GM11168 (cell line): Measurements from ENCODE around the gene TPD52L2.

Experiments used
- in situ Hi-C: fragments of 300-500 bp; cut with MboI; formaldehyde crosslinking; loops from one replicate; pipeline ENCODE4 v1.12.0; 2022; ENCODE audit warnings: low sequenced_read_pairs; ENCODE audit not compliant: unreplicated experiment

TPD52L2 gene

DNA sequence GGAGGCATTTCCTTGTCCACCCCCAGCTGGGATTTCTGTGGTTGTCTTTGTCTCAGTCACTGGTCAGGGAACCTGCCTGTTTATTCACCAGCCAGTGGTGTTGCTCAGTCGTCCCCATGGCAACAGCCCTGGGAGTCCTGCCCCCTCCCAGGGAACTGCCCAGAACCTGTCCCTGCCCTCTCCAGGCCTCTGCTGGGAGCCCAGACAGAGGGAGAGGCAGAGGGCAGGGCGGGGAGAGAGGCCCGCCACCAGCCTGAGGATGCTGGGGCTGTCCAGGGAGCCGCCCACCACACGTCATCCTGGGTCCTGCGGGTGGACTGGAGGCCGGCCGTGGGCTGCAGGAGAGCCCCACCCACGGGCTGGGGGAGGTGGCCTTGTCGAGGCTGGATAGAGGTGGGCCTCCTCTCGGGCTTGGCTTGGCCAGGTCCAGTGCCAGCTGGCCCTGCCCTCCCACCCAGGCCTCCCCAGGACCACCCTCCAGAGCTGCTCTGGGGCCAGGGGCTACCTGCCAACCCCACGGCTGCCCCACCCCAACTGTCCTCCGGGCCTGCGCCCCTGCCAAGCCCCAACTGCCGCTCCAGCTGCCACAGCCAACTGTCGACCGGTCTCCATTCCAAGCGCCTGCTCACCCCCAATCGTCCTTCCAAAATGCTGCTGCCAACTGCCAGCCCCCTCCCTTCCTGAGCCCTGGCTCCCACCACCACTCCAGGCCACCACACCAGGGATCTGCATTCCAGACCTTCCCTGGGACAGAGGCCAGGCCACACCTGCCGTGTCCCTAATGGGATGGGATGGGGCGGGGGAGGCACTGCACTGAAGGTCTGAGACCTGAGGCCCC lies 29.8 kb upstream of the TPD52L2 start:
- in situ Hi-C loops, result no loop called here

DNA sequence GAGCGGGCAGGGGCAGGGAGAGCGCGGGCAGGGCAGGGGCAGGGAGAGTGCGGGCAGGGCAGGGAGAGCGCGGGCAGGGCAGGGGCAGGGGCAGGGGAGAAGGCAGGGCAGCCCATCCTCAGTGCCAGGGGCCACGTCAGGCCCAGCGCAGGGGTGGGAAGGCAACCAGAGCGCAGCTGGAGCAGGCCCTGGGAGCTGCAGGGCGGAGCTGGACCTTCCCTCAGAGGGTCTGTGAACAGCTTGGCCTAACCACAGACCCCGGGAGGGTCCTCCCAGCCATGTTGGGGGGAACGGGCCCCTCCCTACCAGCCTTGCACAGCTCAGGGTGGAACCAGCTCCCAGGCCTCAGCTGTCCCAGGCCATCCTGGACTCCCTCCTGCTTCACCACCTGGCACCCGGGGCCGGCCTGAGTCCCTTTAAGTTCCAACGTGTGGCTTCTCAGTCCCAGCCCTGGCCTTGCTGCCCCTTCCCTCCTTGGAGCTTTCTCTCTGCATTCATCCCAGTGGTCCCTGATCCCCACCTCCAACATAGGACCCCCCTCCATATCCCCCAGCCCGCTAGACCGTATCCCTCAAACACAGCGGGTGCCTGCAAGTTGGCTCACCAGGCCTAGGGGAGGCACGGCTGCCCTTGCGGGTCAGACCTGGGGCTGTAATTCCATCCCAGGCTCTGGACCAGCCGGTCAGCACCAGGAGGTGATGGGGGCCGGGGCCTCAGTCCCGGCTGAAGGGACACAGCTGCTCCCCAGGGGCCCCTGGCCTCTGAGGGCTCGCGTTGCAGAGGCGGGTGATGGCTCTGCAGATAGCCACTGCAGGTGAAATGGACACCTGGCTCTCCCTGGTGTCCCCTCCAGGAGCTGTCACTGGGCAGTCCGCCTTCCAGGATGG lies 28.4 kb upstream of the TPD52L2 start:
- in situ Hi-C loops, result no loop called here

DNA sequence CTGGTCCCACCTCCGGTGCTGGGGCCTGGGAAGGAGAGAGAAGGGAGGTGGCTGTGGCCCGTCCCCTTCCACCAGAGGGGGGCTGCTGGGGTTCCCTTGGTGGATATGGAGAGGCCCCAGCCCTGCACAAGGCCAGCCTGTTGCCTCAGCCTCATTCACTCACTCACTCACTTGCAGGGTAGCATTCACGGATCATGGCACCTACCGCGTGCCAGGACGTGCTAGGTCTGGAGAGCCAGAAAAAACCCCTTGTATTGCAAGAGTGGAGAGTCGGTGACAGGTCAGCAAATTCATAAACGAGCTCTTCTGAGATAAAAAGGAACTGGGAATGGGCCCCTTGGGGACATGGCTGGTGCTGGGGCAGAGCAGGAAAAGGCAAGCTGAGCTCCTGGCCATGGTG lies 27.6 kb upstream of the TPD52L2 start:
- in situ Hi-C loops, result no loop called here

DNA sequence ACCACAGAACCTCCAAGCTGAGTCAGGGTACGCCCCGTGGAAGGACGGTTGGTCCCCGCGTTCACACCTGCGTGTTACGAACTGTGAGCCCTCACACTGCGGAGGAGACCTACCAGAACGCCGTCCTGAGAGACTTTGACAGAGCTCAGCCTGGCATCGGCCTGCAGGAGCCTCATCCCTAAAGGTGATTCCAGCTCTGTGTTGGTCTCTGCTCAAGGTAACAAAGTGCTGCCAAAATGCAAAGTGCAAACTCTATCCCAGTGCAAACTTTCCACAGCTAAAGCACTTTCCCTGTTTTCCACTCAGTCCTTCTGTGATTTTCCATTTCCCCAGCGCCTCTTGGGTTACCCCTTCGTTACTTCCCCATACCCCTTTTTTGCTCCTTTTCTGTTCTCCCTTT lies 25.4 kb upstream of the TPD52L2 start:
- in situ Hi-C loops, result no loop called here

DNA sequence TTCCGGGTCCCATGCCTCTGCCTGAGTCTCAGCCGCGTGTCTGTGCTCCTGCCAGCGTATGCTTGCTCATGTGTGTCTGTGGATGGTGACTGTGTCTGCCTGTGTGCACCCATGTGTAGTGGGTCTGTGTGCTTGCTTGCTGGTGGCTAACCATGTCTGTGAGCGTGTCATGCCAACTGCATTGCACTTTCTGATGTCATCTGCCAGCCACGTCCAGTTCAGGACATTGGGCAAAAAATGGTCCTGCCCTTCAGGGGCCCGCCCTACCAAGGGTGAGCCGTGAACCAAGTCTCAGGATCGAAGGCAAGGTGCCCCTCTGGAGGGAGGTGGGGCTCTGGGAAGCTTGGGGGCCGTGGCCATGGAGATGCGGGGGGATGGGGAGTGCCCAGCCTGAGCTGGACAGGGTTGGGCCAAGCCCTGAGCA lies 24.7 kb upstream of the TPD52L2 start:
- in situ Hi-C loops, result no loop called here

DNA sequence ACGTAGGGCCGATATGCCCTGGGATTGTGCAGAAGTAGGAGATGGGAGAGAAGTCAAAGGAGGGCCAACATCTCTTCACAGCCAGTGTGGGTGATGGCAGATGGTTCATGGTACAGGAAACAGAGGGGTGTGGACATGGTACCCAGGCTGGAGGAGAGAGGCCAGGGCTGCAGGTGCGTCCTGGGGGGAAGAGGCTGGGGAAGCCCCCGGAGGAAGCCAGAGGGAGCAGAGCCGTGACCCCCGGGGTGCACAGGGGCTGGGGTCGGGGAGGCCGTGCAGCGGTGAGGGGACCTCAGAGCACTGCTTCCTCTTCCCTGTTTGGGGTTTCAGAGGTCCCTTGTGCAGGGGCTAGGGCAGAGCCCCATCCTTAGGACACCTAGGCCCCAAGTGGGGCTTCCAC lies 22.8 kb upstream of the TPD52L2 start:
- in situ Hi-C loops, result no loop called here

DNA sequence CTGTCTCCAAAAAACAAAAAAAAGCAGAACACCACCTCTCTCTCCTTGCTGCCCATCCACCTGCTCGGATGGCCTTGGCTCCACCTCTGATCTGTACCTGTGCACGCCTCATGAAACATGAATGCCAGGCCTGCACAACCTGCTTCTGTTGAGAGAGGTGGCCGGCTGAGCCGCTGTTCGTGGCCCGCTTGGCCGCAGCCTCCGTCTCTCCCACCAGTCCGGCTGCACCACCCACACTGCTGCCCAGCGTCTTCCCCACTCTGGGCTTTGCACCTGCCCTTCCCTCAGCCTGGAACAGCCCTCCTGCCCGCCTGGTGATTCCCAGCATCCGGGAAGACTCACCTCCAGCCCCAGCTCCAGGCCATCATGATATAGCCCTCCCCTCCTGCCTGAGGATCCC lies 21.8 kb upstream of the TPD52L2 start:
- in situ Hi-C loops, result no loop called here

DNA sequence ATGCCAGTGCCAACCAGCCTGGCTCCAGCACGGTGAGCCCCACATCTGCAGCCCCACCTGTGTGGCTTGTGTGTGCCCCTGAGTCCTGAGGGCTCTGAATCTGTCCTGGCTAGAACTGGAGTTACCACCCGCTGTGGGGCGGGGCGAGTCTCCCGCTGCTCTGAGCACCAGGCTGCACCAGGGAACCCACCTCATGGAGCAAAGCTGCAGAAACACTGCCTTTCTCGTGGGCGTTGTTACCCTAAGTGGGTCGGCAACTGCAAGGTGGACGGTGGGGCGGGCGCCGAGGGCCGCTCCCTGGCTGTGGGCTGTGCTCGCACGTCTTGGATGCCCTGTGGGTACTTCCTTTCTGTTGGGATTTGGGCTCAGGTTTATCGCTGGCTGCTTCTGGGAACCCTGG lies 21.3 kb upstream of the TPD52L2 start:
- in situ Hi-C loops, result no loop called here

DNA sequence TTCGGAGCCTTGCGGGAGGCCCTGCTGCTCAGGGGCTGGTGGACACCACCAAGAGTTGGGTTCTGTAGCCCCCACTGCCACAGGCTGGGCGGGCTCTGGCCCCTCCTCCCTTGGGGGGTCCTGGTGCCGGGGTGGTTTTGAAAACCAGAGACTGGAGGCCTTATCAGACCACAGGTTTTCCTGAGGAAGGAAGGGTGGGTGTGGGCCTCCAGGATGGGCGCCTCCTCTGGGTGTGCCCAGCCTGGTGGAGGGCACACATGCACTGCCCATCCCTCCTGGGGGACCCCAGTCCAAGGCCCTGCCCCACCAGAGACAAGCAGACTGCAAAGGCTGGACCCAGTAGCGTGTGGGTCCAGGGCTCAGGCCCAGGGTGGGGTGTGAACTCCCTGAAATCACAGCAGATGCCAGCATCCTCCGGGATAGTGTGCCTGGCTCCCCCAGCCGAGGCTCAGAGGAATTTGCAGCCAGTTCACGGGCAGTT lies 20.5 kb upstream of the TPD52L2 start:
- in situ Hi-C loops, result no loop called here

DNA sequence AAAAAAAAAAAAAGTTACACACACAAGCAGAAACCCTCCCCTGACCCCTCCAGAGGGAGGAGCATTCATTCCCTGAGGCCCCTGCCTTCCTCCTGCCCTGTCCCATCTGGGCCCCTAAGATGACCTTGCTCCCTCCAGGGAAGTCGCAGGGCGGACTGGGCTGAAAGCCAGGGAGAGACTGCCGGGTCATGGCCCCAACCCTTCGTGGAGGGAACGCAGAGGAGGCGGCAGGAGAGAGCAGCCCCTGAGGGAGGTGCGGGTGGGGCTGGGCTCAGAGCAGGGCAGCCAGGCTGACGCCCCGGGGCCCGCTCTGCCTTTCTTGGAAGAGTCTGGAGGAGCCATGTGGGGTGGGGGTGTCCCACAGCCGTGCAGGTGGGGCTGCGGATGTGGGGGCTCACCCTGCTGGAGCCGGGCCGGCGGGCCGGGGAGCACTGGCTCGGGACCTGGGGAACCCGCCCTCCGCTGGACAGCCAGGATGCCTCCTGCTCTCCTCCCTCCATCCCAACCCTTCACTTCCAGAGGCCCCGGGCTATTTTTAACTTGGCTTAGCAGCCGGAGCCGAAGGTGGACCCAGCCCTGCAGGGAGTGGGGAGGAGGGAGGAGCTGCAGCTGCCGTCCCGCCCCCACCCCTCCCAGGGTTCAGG lies 18.8 kb upstream of the TPD52L2 start:
- in situ Hi-C loops, result no loop called here

DNA sequence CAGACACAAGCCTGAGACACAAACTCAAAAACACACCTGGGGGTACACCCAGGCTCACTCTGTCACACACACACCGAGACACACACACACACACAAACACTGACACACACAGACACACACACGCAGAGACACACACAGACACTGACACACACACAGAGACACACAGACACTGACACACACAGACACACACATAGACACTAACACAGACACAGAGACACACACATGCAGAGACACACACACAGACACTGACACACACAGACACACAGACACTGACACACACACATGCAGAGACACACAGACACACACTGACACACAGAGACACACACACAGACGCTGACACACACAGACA lies 18.2 kb upstream of the TPD52L2 start:
- in situ Hi-C loops, result no loop called here

DNA sequence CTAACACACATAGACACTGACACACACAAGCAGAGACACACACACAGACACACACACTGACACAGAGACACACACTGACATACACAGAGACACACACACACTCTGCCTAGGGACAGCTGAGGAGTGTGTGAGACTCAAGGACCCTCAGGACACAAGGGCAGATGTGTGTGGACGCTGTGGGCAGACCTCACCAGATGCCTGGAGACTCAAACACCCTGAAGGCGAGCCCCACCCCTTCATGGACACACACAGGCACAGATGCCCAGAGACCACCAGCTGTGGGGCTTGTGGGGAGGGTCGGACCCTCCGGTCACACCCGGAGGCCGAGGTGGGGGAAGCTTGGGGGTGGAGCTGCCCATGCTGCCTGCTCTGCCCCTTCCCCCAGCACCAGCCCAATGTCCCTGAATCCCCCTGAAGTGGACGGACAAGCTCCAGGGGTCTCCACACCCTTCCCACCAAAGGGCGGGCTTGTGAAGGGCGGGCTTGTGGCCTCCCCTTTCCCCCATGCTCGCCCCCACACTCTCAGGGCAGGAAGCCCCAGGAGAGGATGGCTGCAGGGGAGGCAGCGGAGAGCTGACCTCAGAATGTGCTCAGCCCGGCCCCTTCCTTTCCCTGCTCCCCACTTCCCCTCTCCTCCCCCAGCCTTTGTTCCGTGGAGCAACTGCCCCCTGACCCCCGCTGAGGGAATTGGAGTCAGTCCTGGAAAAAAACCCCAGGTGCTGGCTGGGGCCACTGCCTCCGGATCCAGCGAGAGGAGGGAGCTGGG lies 17.6 kb upstream of the TPD52L2 start:
- in situ Hi-C loops, result no loop called here

DNA sequence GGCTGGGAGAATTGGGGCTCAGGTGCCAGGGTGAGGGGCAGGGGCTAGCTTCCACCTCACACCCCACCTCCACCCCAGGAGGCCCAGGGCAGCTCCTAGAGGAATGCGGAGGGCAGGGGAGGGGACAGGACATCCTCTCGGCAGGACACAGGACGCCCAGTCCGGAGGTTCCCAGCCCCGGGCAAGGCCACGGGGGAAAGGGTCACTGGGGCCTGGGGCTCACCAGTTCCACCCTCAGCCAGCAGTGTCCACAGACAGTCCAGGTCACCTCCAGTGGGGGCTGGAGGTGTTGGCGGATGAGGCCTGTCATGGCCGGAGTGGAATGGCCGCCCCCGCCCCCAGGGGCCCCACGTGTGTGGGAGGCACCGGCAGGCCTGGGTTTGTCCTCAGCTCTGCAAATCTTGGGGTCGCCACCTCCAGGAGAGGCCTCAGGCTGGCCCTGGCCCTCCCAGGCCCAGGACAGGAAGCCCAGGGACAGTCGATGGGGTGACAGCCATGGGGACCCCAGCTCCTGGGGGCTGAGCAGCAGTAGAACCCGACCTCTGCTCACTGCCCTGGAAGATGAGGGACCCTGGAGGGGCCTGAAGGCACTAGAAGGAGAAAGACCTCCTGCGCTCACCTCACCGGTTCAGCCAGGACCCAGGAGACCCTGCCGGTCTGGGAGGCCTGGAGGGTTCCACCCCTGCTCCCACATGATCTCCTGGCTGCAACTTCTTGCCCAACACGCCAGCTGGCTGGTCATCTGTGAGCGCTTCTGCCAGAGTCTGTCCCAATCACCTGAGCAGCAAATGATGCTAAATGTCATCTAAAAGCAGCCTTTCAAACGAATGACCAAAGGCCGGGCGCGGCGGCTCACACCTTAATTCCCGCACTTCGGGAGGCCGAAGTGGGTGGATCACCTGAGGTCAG lies 16.8 kb upstream of the TPD52L2 start:
- in situ Hi-C loops, result no loop called here

DNA sequence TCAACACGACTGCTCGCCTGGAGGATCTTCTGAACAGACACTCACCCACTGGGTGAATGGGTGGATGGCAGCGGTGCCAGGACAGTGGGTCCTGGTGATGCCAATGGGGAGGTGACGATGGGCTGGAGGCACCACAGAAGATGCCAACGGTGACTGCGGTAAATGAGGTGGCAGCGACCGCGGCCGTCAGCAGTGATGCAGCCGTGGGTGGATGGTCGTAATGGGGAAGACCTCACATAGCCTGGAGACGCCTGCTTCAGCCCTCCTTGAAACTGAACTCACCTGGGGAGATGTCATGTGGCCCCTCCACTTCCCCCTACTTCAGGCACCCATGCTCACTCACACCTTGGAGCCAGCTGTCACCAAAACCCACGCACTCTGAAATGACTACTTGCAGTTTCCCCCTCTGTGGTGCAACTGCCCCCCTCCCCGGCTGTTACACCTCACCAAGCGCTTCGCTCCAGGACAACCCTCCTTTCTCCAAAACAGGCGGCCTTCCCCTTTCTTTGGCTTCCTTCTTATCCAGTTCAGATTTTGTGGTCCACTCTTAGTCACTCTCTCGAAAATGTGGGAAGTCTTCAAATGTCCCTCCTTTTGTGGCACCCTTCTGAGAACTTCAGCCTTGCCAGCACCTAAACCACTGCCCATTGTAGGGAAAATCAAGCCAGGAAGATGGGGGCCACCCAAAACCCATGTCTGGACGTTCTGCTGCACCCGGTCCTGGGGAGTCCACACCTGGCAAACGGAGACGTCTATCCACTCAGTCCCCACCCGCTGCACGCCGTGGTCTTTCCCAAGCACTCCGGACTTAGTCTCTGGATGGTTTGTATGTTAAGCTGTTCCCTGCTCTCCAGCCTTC lies 14.2 kb upstream of the TPD52L2 start:
- in situ Hi-C loops, result loop anchor here (10.0 kb wide), 1 partner anchor 296 kb away; the partner anchor contains the start of gene FNDC11

DNA sequence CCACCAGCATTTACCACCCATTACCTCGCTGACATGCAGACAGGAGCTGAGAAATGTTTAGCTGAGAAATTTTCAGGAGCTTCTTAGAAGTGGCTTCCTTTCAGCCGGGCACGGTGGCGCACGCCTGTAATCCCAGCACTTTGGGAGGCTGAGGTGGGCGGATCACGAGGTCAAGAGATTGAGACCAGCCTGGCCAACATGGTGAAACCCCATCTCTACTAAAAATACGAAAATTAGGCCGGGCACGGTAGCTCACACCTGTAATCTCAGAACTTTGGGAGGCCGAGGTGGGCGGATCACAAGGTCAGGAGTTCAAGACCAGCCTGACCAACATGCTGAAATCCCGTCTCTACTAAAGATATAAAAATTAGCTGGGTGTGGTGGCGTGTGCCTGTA lies 13.5 kb upstream of the TPD52L2 start:
- in situ Hi-C loops, result loop anchor here (10.0 kb wide), 1 partner anchor 297 kb away; the partner anchor contains the start of gene FNDC11

DNA sequence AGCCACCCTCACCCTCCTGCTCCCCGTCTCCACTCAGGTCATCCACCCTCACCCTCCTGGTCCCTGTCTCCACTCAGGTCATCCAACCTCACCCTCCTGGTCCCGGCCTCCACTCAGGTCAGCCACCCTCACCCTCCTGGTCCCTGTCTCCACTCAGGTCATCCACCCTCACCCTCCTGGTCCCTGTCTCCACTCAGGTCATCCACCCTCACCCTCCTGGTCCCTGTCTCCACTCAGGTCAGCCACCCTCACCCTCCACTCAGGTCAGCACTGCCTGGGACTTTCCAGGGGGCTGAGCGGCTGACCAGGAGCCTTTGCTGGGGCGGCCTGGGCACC lies 11.4 kb upstream of the TPD52L2 start:
- in situ Hi-C loops, result loop anchor here (10.0 kb wide), 1 partner anchor 299 kb away; the partner anchor contains the start of gene FNDC11

DNA sequence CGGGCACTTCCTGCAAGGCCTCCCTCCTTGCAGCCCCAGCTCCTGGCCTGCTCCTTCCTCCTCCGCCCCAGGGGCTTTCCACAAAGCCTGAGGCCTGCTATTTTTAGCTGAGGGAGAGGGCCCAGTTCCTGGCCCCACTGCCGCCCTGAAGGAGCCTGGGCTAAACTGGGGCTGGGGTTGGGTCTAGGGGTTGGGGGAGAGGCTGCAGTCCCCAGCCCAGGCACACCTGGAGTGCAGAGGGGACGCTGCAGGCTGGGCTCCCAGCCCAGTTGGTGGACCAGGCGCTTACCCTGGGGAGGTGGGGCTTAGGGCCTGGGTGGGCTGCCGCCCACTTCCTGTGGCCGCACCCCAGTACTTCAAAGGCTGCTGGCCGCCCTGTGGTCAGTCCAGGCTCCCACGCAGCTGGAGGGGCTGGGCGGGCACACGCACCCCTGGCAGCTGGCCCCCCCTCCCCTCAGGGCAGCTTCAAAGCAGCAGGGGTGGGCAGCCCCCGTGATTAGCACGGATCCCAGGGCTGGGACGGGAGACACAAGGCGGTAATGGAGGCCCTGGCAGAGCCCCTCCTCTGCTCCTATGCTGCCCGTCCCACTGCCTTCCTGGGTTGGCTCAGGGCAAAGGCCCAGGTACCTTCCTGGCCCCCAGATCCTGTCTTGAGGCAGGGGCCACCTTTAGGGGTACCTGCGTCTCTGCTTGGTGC lies 10.9 kb upstream of the TPD52L2 start:
- in situ Hi-C loops, result loop anchor here (10.0 kb wide), 1 partner anchor 299 kb away; the partner anchor contains the start of gene FNDC11
